Stomach (tissue), 9 donors: ENCODE data around the gene CR1L. TPM values are rescaled to one million over a fixed set of nuclear protein-coding genes. Genes with fewer than 3 reads are reported as not detected.
A peak's percentile ranks its signal among the peaks of the same experiment; 100 is the strongest.
"Not testable (repeated sequence)": the region's sequence is repeated elsewhere in the genome, so short reads cannot be mapped to it uniquely, and the experiment has no call there.

Experiments used
- DNase-seq, 2 donors: peaks; one replicate each; pipeline versions ENCODE4 v3.0.0 to v3.0.0-alpha.2; 2013 to 2019
- H3K27ac ChIP-seq, 5 donors: fragments of 200-600 bp in 4 of 5; sonication (generic) in 4 of 5; one replicate each; pipeline ENCODE4 v1.5.1; 2013 to 2019; ENCODE audit warnings: mild to moderate bottlenecking in 1 of 5, moderate library complexity in 1 of 5
- H3K27me3 ChIP-seq, 3 donors: fragments of 200-600 bp; sonication (generic); one replicate each; pipeline ENCODE4 v1.5.1; 2017 to 2019; ENCODE audit warnings: mixed run types in 1 of 3
- H3K36me3 ChIP-seq, 4 donors: fragments of 200-600 bp; sonication (generic); 1 replicate in 3 of 4; 2 replicates in 1 of 4; pipeline ENCODE4 v1.5.1; 2016 to 2019
- H3K4me1 ChIP-seq, 4 donors: fragments of 200-600 bp; sonication (generic); one replicate each; pipeline ENCODE4 v1.5.1; 2016 to 2019
- H3K4me3 ChIP-seq, 4 donors: fragments of 200-600 bp; sonication (generic) in 3 of 4; one replicate each; pipeline ENCODE4 v1.5.1; 2016 to 2019; ENCODE audit warnings: mild to moderate bottlenecking in 1 of 4
- H3K9me3 ChIP-seq, 4 donors: fragments of 200-600 bp; sonication (generic); one replicate each; pipeline ENCODE4 v1.5.1; 2016 to 2019
- CTCF ChIP-seq, 7 experiments: fragments of 450-650 bp in 4 of 7; fragments of 200-600 bp in 3 of 7; sonication (generic) in 3 of 7; IDR thresholded peaks; one replicate each; pipeline ENCODE4 v1.5.1; 2016 to 2019; ENCODE audit warnings: antibody characterized with exemption in 7 of 7, control low read depth in 2 of 7, mild to moderate bottlenecking in 1 of 7
- EP300 ChIP-seq: sonication (generic); formaldehyde crosslinking; IDR thresholded peaks from one replicate; pipeline ENCODE4 v1.6.1; 2017; ENCODE audit warnings: antibody characterized with exemption
- POLR2A ChIP-seq, 4 donors: fragments of 450-650 bp; IDR thresholded peaks; one replicate each; pipeline ENCODE4 v1.6.1; 2016; ENCODE audit warnings: antibody characterized with exemption in 4 of 4, control low read depth in 2 of 4, mild to moderate bottlenecking in 1 of 4, moderate library complexity in 1 of 4
- POLR2AphosphoS5 ChIP-seq, 3 donors: sonication (generic); formaldehyde crosslinking; IDR thresholded peaks; one replicate each; pipeline ENCODE4 v1.6.1; 2016; ENCODE audit warnings: antibody characterized with exemption in 3 of 3
- WGBS, 5 donors: extraction: QIAGEN DNeasy Blood & Tissue Kit in 3 of 5; methylation state at CpG; one replicate each; pipeline versions ENCODE4 v1.1.5 to v1.1.7; 2013 to 2018; 5-methylcytosine and 5-hydroxymethylcytosine counted together
- intact Hi-C: fragments of 100-400 bp; cut with DNase I; formaldehyde crosslinking; loops from one replicate; pipeline ENCODE4 v1.15.1; 2023; ENCODE audit warnings: low total_unique reads
- polyA plus RNA-seq, 3 donors: library from polyadenylated mRNA; stranded (reverse); fragments of 200-250 nt; gene quantifications; one replicate each; pipeline ENCODE4 v1.2.3, GENCODE V29; 2013
- total RNA-seq, 5 donors: library from RNA; depleted of rRNA; stranded (reverse); fragments of >200 nt; gene quantifications; one replicate each; pipeline versions ENCODE4 v1.1.0 to v1.2.3, GENCODE V29; 2014 to 2016
- donor health status: healthy with polysubstance abuse.
- donor health status: Bipolar disorder and iron deficiency.
- donor health status: healthy.

The CR1L gene
- total and polyA plus RNA-seq, 8 donors = 1.7 TPM; not detected in 7

- H3K9me3 ChIP-seq, DNase-seq, H3K36me3 ChIP-seq, H3K4me3 ChIP-seq, H3K27ac ChIP-seq, H3K4me1 ChIP-seq, intact Hi-C loops: not testable (repeated sequence)
- 84 to 89% (median 85%) methylated on average over 7 to 9 of the region's 9 CpGs for WGBS, 5 donors
- peaks cover 0 to 18% (median 0%) of the 10 kb centered on the region in 3 donors for H3K27me3 ChIP-seq
These were observed 6.3 kb upstream of the CR1L start for GRCh38 chr1:207638487-207639145.

DNA sequence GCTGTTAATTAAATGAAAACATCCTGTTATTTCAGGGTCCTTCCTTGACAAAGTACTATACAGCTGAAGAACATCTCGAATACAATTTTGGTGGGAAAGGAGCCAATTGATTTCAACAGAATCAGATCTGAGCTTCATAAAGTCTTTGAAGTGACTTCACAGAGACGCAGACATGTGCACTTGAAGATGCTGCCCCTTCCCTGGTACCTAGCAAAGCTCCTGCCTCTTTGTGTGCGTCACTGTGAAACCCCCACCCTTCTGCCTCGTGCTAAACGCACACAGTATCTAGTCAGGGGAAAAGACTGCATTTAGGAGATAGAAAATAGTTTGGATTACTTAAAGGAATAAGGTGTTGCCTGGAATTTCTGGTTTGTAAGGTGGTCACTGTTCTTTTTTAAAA is 5.6 kb upstream of the CR1L start:
- intact Hi-C loops, H3K4me3 ChIP-seq, DNase-seq, H3K4me1 ChIP-seq, H3K9me3 ChIP-seq, H3K36me3 ChIP-seq, H3K27ac ChIP-seq: not testable (repeated sequence)
- peaks cover 0 to 18% (median 0%) of the 10 kb centered on the region in 3 donors for H3K27me3 ChIP-seq
- WGBS, 5 donors = 60 to 68% (median 63%) methylated on average over 5 of the region's 5 CpGs

DNA sequence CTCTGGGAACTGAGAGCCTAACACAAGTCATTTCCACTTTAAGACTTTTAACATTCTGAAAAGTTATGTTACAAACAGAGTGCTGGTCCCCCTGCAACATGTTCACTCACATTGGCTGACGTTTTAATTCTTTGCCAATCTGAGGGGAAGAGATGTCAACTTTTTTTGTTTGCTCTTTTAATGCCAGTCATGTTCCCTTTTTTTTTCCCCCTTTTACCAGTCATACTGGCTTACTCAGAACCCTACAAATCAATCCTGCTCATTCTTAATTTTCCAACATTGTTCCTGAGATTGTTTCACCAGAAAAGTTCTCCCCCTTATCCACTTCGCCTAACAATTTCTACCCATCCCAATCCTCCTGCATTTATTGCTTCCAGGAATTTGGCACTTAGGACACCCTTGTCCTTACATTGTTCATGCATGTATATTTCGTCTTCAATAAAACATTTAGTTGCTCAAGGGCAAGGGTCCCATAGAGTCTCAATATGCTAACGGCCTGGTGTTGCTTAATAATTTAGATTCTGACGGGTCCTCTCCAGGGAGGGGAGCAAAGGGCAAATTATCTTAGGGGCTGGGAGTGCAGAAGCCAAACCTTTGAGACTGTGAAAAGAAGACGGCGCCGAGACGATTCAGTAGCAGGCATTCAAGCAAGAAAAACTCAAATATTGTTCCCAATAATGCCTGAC is 624 bp upstream of the CR1L start:
- TF ChIP-seq POLR2A (IDR thresholded peaks at IDR 0.05) (no peak), POLR2AphosphoS5 (IDR thresholded peaks at IDR 0.05) (no peak), EP300 (no peak), CTCF (IDR thresholded peaks at IDR 0.05) (no peak)
- Histone ChIP-seq H3K4me1 (peaks cover 4 to 21% (median 16%) of the 10 kb centered on the region in 4 donors), H3K27me3 (peaks cover 0 to 10% (median 9%) of the 10 kb centered on the region in 3 donors), H3K36me3 (no peaks in the 10 kb centered on the region), H3K4me3 (peak overlapping the region; percentile 60 to 80 (median 66)), H3K9me3 (no peaks in the 10 kb centered on the region), H3K27ac (no peak overlapping the region)
- intact Hi-C loops = no loop called here
- no peak for DNase-seq
- 24 to 36% (median 28%) methylated on average over 9 of the region's 9 CpGs for WGBS, 5 donors

- H3K27me3 ChIP-seq = peaks cover 0 to 10% (median 4%) of the 10 kb centered on the region in 3 donors
- WGBS, 5 donors = 72 to 86% (median 75%) methylated on average over 11 to 17 of the region's 17 CpGs
- intact Hi-C loops = no loop called here
- H3K4me1 ChIP-seq = peaks cover 4 to 21% (median 16%) of the 10 kb centered on the region in 4 donors
- DNase-seq = no peak
- H3K4me3 ChIP-seq = peak overlapping the region; percentile 60 to 80 (median 66)
- no peaks in the 10 kb centered on the region for H3K9me3 ChIP-seq
- no peaks in the 10 kb centered on the region for H3K36me3 ChIP-seq
- no peak overlapping the region for H3K27ac ChIP-seq
- TF ChIP-seq EP300 = no peak
- no peak for TF ChIP-seq CTCF (IDR thresholded peaks at IDR 0.05)
- no peak for TF ChIP-seq POLR2AphosphoS5 (IDR thresholded peaks at IDR 0.05)
- TF ChIP-seq POLR2A (IDR thresholded peaks at IDR 0.05) = no peak
These were observed 725 bp downstream of the CR1L start for GRCh38 chr1:207645635-207646081.

- no peak overlapping the region for H3K27ac ChIP-seq
- no peak for DNase-seq
- no peak overlapping the region for H3K4me3 ChIP-seq
- intact Hi-C loops = no loop called here
- H3K27me3 ChIP-seq = peaks cover 0 to 10% (median 4%) of the 10 kb centered on the region in 3 donors
- no peaks in the 10 kb centered on the region for H3K36me3 ChIP-seq
- no peak for TF ChIP-seq CTCF (IDR thresholded peaks at IDR 0.05)
- TF ChIP-seq POLR2A (IDR thresholded peaks at IDR 0.05) = no peak
- TF ChIP-seq EP300 = no peak
- TF ChIP-seq POLR2AphosphoS5 (IDR thresholded peaks at IDR 0.05) = no peak
- H3K4me1 ChIP-seq = peaks cover 4 to 21% (median 16%) of the 10 kb centered on the region in 4 donors
- no peaks in the 10 kb centered on the region for H3K9me3 ChIP-seq
These were observed 1.2 kb downstream of the CR1L start for GRCh38 chr1:207646171-207646570.
